GM18519 (cell line): ENCODE results near the gene DTX3L.

Source experiments
- ATAC-seq: cut with Tn5 transposase; IDR thresholded peaks from one replicate; pipeline ENCODE4 v1.9.1; 2021; ENCODE audit warnings: mild to moderate bottlenecking, moderate library complexity; ENCODE audit not compliant: unreplicated experiment, low FRiP score

DTX3L gene

DNA sequence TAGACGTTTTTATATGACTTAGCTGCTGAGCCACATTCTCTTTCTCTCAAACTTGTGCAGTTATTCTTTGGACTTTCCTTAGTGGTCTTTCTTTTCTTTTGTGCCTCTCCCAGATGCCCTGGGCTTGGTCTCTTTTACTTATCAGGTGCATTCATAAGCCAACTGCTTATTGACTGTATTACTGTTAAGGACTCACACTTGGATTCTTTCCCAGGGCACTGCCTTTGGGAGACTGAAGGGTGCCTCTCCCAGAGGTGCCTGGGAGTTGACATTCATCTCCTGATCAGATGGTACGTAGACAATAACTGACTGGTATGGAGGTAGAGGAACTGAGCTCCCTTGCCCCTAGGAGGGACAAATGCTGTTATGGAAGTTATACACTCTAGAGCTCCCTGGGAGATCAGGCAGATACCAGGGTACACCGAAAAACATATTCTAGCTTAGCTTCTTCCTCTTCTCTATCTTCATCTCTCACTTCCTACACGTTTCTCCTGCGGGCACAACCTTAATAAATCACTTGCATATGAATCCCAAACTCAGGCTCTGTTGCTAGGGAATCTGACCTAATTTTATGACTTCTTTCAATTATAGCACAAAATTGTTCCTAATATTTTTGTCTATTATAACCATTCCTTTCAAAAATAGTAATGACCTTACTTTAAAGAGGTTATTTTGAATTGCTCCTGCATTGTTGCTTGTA is 38.0 kb downstream of the DTX3L start:
- ATAC-seq: no peak

DNA sequence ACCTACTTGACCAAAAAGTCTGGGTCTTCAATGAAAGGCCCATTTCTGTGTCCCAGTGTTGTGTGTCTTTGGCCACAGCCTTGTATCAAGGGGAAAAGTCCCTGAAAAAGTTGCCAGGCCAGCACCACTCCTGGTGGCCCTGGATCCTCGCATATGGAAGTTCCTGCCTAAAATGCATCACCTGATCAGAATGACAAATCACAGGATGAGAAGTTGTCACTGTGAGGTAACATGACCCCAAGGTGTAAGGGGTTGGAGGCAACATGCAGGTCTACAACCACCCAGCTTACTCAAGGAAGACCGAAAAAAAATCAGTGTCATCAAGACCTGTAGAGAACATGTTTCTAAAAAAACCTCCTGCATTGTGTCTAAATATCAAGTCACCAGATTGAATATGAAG is 38.9 kb downstream of the DTX3L start:
- ATAC-seq: no peak

DNA sequence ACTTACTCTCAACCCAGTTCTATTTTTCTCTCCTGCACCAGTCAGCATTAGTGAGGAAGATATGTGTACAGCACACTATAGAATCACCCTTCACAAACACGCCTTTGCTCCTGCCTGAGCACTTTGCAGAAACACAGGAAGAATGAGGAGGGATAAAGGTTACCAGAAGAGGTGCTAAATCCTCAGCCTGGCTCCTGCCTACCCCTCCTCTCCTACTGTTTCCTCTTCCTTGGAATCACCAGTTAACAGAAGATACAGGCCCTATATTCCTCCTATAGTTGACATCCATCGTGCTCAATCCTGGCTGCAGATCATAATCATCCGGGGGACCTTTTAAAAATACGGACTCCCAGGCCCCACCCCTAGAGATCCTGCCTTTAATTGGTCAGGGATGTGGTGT is 42.2 kb downstream of the DTX3L start:
- no peak for ATAC-seq

DNA sequence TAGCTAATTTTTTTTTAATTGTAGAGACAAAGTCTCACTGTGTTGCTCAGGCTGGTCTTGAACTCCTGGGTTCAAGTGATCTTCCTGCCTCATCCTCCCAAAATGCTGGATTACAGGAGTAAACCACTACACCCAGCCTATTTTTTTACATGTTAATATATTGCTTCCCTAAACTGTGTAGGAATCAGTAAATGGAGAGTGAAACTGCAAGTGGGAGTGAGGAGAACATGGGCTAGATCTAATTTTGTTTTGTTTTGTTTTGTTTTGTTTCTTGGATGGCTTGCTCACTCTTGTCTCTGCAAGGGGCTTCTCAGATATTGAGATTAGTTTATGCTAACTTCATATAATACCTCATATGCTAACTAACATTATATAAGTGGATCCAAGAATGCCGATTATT is 44.8 kb downstream of the DTX3L start:
- no peak for ATAC-seq

DNA sequence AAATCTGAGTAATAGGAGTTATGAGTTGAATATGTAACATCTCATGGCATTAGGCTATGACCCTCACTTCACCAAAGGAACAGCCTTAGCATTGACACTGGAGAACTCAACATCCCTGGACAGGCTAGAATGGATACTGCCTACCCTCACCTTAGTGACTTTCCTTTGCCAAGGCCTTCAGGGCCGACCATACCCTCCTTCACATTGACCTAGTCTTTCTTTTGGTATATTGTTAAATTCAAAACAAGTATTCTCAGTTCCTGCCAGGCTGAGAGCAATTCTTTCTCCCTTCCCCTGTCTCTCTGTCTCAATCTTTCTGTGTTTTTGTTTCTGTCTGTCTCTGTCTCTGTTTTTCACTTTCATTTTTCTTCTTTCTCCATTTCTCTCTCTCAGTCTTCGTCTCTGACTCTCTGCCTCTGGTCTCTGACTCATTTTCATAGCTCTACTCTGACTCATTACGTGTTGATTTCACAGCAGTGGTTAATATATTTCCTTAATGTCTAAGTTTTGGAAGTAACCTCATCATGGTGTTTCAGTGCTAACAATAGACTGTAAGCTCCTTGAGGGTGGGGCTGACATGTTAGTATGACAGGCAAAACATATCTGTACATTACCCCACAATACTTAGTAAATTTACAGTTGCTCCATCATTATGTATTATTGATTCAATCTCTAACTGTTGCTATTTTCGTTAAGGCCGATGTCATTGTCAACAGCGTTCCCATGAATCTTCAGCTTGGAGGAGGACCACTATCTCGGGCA is 45.8 kb downstream of the DTX3L start:
- ATAC-seq: peak; percentile 94

DNA sequence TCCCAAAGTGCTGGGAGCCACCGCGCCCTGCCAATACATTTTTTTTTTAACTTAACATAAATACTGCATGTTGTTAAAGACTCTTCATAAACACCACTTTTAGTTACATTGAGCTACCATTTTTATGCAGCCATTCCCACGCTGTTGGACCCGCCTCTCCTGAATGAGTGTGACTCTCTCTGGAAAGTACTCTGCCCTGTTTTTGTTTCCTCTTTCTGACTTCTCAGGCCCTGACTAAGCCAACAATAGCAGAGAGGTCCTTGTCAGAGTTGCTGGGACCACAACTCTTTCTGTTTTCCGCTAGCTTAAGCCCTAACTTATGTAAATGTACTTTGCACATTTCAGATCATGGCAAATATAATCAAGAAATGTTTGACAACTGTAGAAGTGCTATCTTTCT is 48.6 kb downstream of the DTX3L start:
- ATAC-seq: no peak

DNA sequence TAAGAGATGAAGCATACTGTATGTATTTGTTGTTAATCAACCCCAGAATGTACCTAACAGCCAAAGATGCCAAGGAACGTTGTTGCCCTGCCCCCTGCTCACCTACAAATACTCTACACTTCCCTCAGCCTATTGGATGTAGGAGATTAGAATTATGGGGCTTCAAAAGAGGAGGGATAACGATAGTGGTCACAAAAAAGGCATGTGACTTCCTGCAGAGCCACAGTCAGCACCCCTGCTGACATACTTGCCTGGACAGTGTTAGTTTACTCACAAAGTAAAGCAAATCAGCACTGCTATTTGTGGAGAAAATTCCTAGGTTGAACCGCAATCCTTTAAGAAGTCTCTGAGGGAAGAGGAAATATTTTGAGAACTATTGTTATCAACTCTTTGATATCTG is 51.2 kb downstream of the DTX3L start:
- no peak for ATAC-seq

DNA sequence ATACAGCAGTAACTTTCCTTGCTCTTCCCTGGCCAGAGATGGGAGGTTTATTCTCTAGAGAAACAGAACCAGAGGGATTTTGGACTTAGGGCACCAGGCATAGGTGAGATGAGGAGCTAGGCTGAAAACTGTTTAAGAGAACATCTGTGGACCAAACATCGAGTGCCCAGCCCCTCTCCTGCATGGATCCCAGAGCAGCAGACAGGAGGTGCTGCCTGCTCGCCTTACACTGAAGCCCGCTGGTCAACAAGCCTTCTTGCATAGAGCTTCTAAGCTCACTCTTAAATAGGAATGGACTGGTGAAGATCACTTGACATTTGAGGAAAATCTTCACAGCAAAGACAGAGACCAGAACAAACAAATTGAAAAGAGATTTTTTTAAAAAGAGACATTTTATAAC is 54.5 kb downstream of the DTX3L start:
- ATAC-seq: no peak

DNA sequence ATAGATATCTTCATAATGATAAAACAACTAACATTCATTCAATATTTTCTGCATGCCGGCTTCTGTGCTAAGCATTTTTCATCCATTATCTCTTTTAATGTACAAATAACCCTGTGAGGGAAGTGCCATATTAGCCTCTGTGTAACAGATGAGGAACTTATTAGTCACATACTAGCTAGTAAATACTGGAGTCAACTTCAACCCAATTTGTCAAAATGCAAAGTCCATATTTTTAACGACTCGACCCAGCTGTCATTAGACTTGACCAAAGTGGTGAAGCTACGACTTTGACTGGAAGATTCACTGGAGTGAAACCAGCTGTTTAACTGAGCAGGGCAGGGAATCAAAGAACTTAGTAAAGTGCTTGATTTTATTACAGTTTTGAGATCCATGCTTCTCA is 54.9 kb downstream of the DTX3L start:
- ATAC-seq: no peak

DNA sequence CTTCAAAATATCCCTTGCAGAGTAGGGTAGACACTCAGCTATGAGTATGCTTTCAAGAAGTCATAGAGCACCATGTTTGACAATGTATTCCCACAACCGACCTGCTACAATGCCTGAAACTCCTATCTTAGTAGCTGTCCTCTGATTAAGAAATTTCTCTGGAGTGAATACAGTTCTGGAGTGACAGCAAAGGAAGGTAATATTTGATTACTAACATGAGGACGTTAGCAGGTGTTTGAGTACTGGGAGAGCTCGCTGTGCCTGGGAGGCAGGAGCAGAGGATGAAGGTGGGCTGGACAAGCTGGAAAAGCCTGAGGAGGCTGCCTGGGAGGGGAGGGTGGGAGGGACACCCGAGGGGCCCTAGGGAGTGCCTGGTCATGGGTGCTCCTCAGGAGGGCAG is 56.3 kb downstream of the DTX3L start:
- no peak for ATAC-seq

DNA sequence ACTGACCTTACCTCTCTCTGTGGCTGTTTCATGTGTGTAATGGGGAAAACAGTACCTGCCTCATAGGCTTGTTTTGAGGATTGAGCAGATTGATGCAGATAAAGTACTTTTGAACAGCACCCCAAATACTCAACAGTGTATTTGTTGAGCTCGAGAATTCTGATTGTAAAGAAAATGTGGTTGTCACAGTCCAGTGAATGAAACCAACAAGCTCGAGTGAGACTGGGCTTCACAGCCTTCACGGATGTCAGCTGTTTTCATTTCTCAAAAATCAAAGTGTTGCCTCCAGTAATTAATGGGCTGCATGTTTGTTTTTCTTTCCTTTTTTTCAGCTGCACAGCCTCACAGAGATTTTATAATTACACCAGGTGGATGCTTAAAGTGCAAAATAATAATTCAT is 57.0 kb downstream of the DTX3L start:
- peak; percentile 40 for ATAC-seq

DNA sequence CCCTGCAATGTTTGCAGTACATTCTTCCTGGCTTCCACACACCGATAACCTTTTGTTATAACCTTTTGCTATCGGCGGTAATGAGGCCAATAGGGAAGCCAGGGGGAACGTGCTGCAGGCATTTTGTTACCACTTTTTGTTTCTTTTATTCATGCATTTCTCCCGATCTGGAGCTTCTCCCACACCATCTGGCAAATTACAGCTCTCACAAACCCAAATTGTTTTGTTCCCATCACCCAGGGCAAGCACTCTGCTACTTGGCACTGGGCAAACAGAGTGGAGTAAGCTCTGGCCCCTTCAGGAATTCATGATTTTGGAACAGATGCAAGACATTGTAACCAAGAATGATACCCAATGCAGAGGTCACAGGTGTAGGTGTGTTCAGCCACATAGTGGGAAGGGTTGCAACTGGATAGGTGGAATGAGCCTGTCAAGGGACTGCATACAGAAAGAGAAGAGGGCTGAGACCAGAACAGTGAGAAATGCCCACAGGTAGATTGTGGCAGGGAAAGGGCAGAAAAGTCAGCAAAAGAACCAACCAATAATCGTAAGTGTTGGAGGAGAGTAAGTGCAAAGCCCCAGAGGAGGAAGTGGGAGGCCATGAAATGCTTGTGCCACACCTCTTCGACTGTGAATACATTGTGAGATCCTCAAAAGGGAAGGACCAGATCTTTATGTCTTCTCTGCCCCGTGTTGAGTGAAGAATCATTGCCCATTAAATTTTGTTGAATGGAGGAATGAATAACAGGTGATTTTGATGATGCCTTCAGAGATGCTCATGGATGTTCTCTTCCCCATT is 59.1 kb downstream of the DTX3L start:
- ATAC-seq: no peak
